Kidney capillary endothelial cell (primary cell): ENCODE measurements around the gene ZNF280A.

Source experiments
- DNase-seq: peaks from one replicate; pipeline ENCODE4 v3.0.0-alpha.2; 2018; ENCODE audit warnings: low spot score

ZNF280A gene, protein sequence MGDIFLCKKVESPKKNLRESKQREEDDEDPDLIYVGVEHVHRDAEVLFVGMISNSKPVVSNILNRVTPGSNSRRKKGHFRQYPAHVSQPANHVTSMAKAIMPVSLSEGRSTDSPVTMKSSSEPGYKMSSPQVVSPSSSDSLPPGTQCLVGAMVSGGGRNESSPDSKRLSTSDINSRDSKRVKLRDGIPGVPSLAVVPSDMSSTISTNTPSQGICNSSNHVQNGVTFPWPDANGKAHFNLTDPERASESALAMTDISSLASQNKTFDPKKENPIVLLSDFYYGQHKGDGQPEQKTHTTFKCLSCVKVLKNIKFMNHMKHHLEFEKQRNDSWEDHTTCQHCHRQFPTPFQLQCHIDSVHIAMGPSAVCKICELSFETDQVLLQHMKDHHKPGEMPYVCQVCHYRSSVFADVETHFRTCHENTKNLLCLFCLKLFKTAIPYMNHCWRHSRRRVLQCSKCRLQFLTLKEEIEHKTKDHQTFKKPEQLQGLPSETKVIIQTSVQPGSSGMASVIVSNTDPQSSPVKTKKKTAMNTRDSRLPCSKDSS

DNA sequence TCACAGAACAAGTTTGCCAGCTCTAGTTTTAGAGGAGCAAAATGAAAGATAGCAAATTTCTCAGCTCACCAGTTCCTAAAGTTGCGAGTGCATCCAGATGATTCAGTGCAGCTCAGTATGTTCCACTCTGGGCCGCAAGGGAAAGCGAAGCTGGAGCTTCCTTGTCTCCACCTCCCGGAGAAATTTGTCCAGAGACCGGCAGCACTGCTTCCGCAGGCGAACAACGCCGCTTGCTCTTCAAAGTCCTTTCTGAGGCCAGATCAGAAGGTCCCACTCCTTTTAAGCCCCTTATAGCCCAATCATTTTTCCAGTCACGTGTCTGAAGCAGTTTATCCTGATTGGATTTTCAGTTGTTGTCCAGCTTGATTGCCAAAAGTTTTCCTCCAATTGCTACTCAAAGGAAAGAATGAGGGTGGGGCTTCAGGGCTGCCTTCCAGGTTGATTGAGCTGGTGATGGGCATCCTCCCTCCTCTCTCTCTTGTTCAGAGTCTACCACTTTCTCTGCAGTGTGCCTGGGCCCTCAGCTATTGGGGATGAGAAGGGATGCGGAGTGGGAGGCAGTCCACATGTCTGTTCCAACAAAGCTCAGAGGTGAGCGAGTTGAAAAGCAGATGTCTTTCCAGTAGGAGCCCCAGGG, at the start of gene ZNF280A:
ZNF280A (minus strand) TSS at position 251 of the 637 bp plus-strand sequence. CDS start 4,640 bp downstream, outside the sequence.
- no peak for DNase-seq

DNA sequence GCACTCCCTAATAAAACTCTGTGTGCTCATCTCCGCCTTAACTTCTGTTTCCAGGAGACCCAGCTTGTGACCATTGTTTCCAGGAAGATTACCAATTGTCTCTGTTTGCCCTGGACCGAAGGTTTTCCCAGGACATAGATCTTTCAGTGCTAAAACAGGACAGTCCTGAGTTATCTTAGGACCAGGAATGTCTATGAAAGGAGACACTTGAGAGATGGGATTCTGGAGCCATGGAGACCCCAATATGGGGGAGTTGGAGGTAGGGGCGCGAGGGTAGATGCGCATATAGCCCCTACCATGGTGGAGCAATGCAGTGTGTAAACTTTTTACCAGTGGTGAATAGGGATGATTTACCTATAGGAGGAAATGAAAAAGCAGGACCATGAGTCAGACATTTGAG, 49.1 kb upstream of the ZNF280A start:
- DNase-seq, result no peak

DNA sequence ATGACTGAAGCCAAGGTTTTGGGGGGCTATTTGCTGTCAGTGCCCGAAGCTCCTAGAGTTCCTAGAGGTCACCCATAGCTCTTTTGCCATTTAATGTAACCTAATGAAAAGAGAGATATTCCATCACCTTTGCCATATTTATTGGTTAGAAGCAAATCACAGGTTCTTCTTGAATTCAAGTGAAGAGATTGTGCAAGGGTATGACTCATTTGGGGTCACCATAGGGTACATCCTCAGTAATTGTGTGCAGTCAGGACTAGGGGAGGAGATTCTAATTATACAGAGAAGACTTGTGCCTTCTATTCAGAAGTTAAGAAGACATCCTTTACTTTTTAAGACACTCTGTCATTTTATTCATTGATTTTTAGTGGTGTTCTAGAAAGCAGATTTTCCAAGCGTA, 45.9 kb upstream of the ZNF280A start:
- no peak for DNase-seq

DNA sequence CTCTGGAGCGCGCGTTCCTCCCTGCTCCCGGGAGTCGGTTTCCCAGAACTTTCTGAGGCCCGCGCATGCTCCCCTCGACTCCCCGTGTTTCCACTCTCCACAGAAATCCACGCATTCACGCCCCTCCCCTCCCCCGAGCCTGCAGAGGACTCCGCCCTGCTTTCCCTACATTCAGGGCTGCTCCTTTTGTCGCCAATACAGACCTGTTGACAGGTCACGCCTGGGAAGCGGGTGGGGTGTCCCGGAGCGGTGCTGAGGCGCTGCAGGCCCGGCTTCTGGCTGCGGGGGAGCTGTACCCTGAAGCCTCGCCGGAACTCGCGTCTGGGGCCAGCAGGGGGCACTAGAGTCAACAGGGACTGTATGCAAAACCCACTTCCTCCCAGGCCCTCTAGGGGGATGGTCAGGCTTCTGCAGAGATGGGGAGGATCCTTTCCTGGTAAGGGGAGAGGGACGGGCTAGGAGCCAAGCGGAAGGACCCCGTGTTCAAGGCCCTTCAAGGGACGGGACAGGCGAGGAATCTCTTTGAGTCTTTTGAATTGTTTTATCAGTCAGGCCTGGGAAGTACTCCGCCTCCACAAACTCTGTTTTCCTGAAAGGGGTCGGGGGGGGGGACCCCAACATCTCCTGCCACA, 39.0 kb upstream of the ZNF280A start, which contains the start of gene PRAME:
PRAME (minus strand) TSS at position 294 of the 632 bp plus-strand sequence. CDS start 2,433 bp downstream, outside the sequence.
- DNase-seq, result peak; percentile 42

DNA sequence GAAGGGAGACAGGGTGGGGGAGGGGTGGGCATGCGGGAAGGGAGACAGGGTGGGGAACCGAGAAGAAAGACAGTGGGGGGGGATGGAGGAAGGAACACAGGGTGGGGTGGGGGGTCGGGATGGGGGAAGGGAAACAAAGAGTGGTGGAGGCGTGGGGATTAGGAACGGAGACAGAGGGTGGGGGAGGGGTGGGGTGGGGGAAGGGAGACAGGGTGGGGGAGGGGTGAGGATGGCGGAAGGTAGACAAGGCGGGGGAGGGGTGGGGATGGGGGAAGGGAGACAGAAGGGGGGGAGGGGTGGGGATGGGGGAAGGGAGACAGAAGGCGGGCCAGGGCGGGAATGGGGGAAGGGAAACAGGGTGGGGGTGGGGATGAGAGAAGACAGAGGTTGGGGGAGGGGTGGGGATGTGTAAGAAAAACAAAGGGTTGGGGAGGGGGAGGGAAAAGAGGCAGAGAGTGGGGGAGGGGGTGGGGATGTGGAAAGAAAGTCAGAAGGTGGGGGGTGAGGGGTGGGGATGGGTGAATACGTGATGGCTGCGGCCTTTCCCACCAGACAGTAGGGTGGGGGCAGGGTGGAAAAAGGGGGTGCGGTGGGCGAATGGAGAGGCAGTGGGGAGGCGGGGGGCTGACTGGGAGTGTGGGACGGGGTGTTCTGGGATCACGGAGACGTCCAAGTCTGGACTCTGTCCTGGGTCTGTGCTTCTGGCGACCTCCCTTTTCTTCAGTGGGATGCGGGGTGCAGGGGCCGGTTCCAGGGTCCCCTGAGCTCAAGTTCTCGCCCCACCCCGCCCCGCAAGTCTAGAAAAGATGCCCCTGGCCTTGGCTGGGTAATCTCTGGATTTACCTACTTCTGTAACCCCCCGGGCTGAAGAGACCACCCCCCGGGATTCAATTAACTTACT, 38.3 kb upstream of the ZNF280A start:
- no peak for DNase-seq

DNA sequence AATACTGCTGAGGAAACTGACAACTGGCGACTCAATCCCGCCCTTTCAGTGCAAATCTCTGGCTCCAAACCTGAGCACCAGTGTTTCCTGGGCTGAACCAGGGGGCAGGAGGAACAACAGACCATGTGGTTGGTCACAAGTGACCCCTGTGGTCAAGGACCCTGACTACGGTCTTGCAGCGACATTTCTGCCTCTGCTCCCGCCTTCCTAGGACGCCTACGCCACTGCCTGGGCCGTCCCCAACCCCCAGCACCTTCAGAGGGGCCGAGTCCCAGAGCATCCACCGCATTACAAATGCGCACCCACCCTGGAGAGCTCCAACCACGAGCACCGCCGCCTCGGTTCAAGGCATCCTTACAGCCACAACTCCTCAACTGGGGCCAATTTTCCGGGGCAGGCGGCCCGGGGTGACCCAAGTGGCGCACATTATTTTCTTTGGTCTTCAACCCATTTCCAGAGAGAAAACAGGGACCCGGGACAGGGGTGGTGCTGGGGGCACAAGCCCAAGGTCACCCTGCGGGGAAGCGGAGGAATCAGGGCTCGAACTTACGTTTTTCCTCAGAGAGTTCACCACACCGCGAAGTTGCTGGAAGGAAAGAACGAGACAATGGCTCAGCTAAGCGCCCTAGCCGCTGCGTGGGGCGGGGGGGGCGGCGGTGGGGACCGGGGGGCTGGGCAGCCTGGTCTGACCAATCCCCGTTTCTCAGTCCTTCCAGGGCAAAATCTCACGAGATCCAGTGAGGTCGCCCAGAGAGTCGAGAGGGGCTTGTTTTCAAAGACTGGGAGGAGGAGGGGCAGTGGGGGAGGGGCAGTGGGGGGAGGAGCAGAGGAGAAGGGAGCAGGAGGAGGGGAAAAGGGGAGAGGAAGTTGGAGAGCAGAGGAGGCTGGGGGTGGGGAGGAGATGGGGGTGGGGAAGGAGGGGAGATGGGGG, 37.2 kb upstream of the ZNF280A start:
- DNase-seq, result no peak

DNA sequence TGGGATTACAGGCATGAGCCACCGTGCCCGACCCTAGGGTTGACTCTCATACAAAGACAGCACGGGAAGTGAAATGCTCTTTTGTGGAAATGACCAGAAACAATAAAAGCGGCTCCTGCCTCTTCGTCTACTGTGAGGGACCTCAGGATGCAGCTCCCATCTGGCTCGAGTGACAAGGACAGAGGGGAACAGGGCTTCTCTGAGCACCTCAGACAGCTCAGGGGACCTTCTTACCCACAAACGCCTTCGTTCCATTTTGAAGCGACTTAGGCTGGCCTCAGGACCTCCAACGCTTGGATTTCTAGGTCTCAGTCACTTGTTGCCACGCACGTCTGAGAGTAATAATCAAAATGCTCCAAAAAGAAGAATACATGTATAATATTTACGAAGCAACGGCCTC, 36.5 kb upstream of the ZNF280A start:
- no peak for DNase-seq

DNA sequence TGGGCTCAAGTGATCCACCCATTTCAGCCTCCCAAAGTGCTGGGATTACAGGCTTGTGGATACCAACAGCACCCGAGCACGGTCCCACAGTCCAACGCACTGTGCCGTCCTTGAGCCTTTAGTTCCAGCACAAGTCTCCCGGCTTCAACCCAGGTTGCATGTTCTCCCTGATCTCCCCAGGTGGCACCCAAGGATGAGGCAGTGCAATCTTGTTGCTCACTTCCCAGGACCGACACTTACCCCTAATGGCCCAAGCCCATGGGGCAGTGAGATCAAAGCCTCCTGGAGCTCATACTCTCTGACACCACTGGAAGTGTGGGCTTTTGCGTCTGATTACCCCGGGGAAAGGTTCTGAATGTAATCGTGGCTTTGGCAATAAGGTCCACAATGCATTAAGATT, 35.5 kb upstream of the ZNF280A start:
- no peak for DNase-seq

DNA sequence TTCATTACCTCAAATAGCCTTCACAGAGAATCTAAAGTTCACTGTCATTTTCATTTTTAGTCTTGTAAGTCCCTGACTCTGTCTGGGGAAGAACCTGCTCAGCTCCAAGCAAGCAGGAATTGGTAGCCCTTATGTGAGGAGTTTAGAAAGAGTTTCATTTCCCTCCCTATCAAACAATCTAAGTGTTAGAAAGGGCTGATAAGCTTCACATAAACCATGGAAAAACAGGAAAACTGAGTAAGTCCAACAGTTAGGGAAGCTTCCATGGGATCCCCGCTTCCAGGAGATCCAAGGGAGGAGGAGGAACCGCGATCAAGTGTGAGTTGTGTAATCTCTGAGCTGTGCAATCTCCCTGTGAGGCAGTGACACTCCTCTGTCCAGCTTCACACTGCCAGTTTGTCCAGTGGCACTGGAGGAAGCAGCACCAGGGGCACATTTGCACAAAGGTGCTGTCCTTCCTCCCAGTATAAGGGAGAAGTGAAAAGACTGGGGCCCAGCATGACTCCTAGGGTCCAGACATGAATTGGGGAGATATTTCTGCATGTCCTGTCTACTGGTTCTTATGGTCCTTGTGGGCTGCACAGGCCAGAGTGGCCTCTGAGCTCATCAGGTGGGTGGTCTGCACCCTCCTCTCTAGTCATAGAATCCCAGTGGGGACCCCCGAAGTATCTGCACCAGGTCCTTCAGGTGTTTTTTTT, 34.7 kb upstream of the ZNF280A start:
- no peak for DNase-seq

DNA sequence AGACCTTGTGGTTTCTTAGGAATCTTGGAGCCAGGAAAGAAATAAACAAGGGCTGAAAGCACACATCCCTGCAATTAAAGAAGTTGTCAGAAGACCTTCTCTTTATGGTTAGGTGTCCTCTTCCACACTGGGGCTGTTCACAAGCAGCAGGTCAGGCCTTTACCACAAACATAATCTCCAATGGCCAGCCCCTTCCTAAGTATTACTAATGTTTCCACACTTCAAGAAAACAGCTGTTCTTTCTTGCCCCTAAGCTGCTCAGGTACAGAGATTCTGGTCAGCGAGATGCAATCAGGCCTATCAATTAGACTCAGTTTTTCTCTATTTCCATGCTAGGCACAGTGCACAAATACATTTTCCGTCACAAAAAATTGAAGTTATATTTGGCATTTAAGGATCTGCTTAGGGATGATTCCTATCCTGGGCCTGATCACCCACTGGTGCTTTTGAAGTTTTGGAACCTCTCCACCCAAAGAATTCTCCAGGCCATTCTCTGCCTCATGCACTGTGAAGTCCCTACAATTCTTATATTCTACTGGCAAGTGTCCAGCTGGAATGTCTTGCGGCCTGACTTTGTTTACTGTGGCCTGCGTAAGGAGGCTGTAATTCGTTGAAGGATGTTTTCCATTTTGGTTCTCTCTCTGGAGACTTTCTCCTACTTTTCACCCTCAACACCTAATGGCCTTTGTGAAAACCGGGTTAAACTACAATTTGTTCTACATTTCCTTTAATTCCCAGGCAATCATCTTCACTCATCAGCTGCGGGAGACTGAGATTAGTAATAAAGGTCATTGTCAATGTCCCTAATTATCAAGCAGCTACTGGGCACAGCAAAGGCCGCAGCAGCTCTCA, 33.9 kb upstream of the ZNF280A start:
- no peak for DNase-seq

DNA sequence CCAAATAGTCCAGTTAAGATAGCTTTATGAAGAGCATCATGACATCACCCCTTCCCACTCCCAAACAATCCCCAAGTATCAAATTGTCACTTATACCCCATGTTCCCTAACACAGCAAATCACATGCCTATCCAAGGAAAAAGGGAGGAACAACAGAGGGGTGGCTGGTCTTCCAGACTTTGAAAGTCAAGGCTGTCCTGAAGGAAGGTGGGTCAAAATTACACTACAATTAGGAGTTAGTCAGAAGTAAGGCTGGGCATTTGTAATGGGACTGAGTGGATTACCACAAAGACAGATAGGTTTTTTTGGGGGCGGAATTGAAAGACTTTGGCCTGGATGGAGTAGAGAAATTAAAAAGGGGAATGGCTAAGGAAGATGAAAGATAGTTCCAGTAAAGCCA, 33.1 kb upstream of the ZNF280A start:
- no peak for DNase-seq

DNA sequence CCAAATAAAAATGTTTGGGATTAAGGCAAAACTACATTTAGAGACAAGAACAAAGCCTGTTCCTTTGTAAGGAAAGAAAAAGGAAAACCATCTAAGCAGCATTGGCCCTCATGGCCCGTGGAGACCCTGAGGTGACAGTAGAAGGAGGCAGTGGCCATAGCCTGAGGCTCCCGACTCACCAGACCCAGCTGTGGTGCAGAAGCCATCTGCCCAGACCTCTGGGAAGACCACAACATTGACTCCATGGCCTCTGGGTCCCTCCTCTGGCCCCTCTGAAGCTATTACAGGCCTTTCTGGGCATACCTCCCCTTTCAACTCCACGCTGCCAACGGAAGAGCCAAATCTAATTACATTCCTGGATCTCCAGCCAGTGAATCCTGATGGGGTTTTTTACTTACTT, 32.6 kb upstream of the ZNF280A start:
- DNase-seq, result no peak

DNA sequence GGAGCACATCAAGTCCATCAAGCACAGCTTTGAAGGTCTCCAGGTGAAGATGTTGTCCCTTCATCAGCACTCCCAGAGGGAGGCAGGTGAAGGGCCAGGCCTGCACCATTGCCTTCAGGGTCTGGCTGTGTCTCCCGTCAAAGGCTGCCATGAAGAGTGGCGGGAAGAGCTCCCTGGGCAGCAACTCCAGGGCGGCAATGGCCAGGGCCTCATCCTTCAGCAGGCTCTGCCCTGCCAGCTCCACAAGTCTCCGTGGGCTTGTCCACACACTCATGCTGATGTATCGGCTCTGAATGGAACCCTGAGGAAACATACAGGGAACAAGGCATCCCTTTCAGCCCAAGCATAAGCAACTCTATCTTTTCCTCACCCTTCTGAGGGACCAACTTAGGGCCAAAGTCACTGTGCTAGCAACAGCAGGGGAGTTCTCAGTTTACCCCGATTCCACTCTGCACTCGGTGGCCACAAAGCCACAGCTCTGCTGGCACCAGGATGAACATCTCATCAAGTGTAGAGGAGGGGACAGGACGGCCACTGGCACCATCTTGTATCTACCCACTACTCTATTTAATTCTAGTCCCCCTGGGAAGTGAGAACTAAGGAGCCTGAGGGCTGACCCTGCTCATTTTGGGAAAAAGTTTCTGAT, 30.8 kb upstream of the ZNF280A start:
- DNase-seq, result no peak

DNA sequence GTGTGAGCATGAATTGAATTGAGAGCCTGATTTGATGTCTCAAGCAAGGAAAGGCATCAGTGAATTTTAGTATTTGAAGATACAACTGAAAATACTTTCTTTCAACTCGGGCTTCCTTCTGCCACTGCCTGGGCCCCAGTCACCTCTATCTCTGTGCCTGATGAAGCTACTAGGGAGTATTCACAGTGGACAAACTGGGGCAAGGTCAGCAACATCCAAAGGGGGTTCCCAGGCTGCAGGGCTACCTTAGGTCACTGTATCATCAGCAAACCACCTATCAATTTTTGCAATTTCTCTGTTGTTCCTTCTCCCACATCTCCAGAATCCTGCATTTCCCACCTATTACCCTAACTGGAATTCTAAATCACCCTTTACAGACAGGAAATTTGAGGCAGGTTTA, 28.8 kb upstream of the ZNF280A start:
- DNase-seq, result no peak

DNA sequence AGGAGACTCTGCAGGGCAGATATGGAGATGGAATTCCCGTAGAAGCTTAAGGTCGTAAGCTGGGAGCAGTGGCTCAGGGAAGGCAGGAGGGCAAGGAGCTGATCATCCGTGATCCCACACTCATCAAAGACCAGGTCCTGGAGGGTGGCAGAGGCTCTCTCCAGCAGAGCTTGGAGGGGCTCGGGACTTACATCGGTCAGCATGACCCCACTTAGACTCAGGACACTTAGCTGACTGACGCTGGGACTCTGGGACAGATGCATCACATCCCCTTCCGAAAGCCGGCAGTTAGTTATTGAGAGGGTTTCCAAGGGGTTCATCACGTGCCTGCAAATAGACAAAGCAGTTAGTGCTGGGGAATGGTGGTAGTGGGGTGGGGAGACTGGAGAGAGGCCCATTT, 28.2 kb upstream of the ZNF280A start:
- DNase-seq, result no peak

DNA sequence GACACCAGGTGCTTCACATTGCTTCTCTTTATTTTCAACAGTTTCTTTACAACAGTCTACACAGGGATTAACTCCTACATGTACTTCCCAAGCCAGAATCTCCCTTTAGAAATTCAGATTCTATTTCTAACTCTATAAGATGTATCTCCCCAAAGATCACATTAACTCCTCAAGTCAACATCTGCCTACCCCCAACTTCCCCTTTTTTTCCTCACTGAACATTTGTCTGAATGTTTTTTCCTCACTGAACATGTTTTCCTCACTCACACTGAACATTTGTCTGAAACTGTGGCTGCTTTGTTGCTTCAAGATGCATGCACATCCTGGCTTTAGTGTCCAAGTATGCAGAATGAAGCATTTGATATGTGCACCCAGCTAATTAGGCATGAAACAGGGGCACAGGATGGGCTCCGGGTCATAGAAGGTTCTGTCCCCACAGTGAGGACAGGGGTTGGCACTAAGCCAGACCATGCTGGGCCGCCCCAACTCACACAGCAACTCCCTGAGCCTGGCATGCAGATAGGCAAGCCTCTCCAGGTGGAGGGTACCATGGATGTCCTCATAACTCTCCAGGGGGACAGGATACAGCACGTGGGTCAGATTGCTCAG, 27.7 kb upstream of the ZNF280A start:
- DNase-seq, result no peak

DNA sequence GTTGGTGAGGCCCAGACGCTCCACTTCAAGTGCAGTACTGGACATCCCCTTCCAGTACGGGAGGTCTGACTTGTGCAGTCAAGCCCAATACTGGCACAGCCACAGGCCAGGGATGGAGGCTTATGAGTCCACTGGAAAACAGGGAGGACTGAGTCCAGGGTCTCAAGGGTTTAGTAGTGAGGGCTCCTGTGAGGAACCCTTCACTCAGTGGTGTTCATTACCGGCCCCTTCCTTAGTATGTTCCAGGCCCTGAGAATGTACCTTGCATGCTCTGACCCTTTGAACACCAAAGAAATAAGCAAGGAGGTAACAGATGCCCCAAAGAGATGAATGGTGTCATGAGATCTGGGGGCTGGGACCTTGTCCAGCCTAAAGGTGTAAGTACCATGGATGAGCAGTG, 27.2 kb upstream of the ZNF280A start:
- no peak for DNase-seq

DNA sequence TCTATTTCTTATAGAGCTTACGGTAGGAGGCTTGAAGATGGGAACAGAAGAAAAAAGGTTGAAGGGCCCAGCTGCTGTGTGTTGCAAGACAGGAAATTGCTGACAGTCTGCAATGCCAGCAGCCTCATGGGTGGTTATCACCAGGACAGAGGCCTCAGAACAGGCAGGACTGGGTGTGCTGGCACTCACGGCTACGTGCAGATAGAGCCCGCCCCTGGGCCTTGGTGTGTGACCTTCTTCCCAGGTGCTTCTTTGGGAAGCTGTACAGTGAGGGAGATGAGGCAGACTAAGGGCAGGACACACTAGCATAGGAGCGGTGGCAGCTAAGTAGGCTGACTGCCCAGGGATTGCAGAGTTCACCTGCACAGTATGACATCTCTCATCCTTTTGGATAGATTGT, 26.4 kb upstream of the ZNF280A start:
- DNase-seq, result no peak
